Osteocyte (in vitro differentiated cells): ENCODE measurements around the gene RAB3D. TPM values are rescaled to one million over a fixed set of nuclear protein-coding genes. Genes with fewer than 3 reads are reported as not detected.
"Not testable (repeated sequence)": the region's sequence is repeated elsewhere in the genome, so short reads cannot be mapped to it uniquely, and the experiment has no call there.

Experiments
- DNase-seq: peaks from one replicate; pipeline ENCODE4 v3.0.0; 2021; ENCODE audit warnings: mixed read lengths; ENCODE audit not compliant: unreplicated experiment; ENCODE audit errors: extremely low spot score
- H3K27ac Mint-ChIP-seq: one replicate; pipeline ENCODE4 v1.8.0; 2021; ENCODE audit warnings: mild to moderate bottlenecking, mixed read lengths; ENCODE audit not compliant: unreplicated experiment
- H3K27me3 Mint-ChIP-seq: one replicate; pipeline ENCODE4 v1.8.0; 2021; ENCODE audit warnings: mixed read lengths; ENCODE audit not compliant: unreplicated experiment
- H3K36me3 Mint-ChIP-seq: one replicate; pipeline ENCODE4 v1.8.0; 2021; ENCODE audit warnings: mixed read lengths; ENCODE audit not compliant: unreplicated experiment
- H3K4me1 Mint-ChIP-seq: one replicate; pipeline ENCODE4 v1.8.0; 2021; ENCODE audit warnings: mixed read lengths; ENCODE audit not compliant: unreplicated experiment
- H3K4me3 Mint-ChIP-seq: one replicate; pipeline ENCODE4 v1.8.0; 2021; ENCODE audit warnings: mild to moderate bottlenecking, moderate library complexity, mixed read lengths; ENCODE audit not compliant: unreplicated experiment
- H3K9me3 Mint-ChIP-seq: one replicate; pipeline ENCODE4 v1.8.0; 2021; ENCODE audit warnings: mixed read lengths; ENCODE audit not compliant: unreplicated experiment
- CTCF ChIP-seq: fragments of 200-600 bp; sonication (generic); IDR thresholded peaks from 2 replicates; pipeline ENCODE4 v1.5.0; 2021; ENCODE audit warnings: antibody characterized with exemption, mild to moderate bottlenecking, moderate library complexity
- total RNA-seq: library from RNA; stranded (reverse); gene quantifications from 2 replicates; pipeline ENCODE4 v1.2.1, GENCODE V29; 2021

RAB3D gene
- total RNA-seq, 1 donor from 2014 or later: 4.3 TPM

GRCh38 chr19:11347546-11348039 is 8.1 kb upstream of the RAB3D start:
- peaks cover 7% of the 10 kb centered on the region for H3K9me3 Mint-ChIP-seq
- peaks cover 31% of the 10 kb centered on the region for H3K4me1 Mint-ChIP-seq
- peaks cover 3% of the 10 kb centered on the region for H3K36me3 Mint-ChIP-seq
- H3K27ac Mint-ChIP-seq: no peak overlapping the region
- DNase-seq: no peak
- no peak overlapping the region for H3K4me3 Mint-ChIP-seq
- no peak for TF ChIP-seq CTCF
- H3K27me3 Mint-ChIP-seq: no peaks in the 10 kb centered on the region

GRCh38 chr19:11346104-11346940 is 6.9 kb upstream of the RAB3D start, which contains the start of the genes CCDC159 and TMEM205:
TSS of gene CCDC159 (plus strand) at chr19:11346519. CDS start at chr19:11346607, 88 bp downstream.
TSS of gene TMEM205 (minus strand) at chr19:11346268. CDS start at chr19:11345619, 649 bp downstream.
- Mint-ChIP-seq H3K27ac (peak within 1 kb of the TSS; percentile 94), H3K4me1 (peaks cover 31% of the 10 kb centered on the region), H3K36me3 (peaks cover 3% of the 10 kb centered on the region), H3K9me3 (peaks cover 7% of the 10 kb centered on the region), H3K4me3 (peak within 1 kb of the TSS; percentile 91), H3K27me3 (no peaks in the 10 kb centered on the region)
- DNase-seq: peak; percentile 99
- peak; percentile 19 for TF ChIP-seq CTCF

GRCh38 chr19:11345122-11345803 is 5.8 kb upstream of the RAB3D start:
- no peak for DNase-seq
- no peaks in the 10 kb centered on the region for H3K27me3 Mint-ChIP-seq
- peaks cover 7% of the 10 kb centered on the region for H3K9me3 Mint-ChIP-seq
- peak overlapping the region; percentile 94 for H3K27ac Mint-ChIP-seq
- H3K4me3 Mint-ChIP-seq: peak overlapping the region; percentile 91
- no peak for TF ChIP-seq CTCF
- H3K4me1 Mint-ChIP-seq: peaks cover 31% of the 10 kb centered on the region
- H3K36me3 Mint-ChIP-seq: peaks cover 3% of the 10 kb centered on the region

- Mint-ChIP-seq H3K9me3 (no peaks in the 10 kb centered on the region), H3K4me1 (peaks cover 42% of the 10 kb centered on the region), H3K27ac (no peak overlapping the region), H3K4me3 (no peak overlapping the region), H3K27me3 (no peaks in the 10 kb centered on the region), H3K36me3 (no peaks in the 10 kb centered on the region)
- TF ChIP-seq CTCF: no peak
- DNase-seq: no peak
Observed at GRCh38 chr19:11342429-11342828, 3.0 kb upstream of the RAB3D start.

- not testable (repeated sequence) for H3K27ac Mint-ChIP-seq, H3K27me3 Mint-ChIP-seq, H3K9me3 Mint-ChIP-seq, DNase-seq, H3K36me3 Mint-ChIP-seq
- H3K4me3 Mint-ChIP-seq: peak overlapping the region; percentile 40
- H3K4me1 Mint-ChIP-seq: peaks cover 29% of the 10 kb centered on the region
Observed at GRCh38 chr19:11340099-11340467, 626 bp upstream of the RAB3D start.
